GM18951 (cell line): ENCODE results near the gene MAD1L1.

ENCODE experiments used
- POLR2A ChIP-seq: IDR thresholded peaks from 4 replicates; pipeline ENCODE4 v1.6.1; 2011; ENCODE audit warnings: mild to moderate bottlenecking; ENCODE audit not compliant: insufficient read length, insufficient read depth; ENCODE audit errors: extremely low read depth
- in situ Hi-C: fragments of 300-500 bp; cut with MboI; formaldehyde crosslinking; loops from one replicate; pipeline ENCODE4 v1.12.0; 2022; ENCODE audit warnings: low sequenced_read_pairs, mixed read lengths, inconsistent platforms; ENCODE audit not compliant: unreplicated experiment

The MAD1L1 gene

GRCh38 chr7:1948887-1949680 lies 283.7 kb downstream of the MAD1L1 start:
- in situ Hi-C loops = no loop called here
- no peak for TF ChIP-seq POLR2A

- in situ Hi-C loops = no loop called here
- no peak for TF ChIP-seq POLR2A
These were observed 284.4 kb downstream of the MAD1L1 start for GRCh38 chr7:1948301-1948796.

- no peak for TF ChIP-seq POLR2A
- in situ Hi-C loops = no loop called here
These were observed 285.0 kb downstream of the MAD1L1 start for GRCh38 chr7:1947586-1948217.

- TF ChIP-seq POLR2A = no peak
- in situ Hi-C loops = no loop called here
These were observed 285.8 kb downstream of the MAD1L1 start for GRCh38 chr7:1946773-1947450.

- in situ Hi-C loops = no loop called here
These were observed 286.5 kb downstream of the MAD1L1 start for GRCh38 chr7:1946025-1946772.

GRCh38 chr7:1945558-1945957 lies 287.2 kb downstream of the MAD1L1 start:
- in situ Hi-C loops = no loop called here
- no peak for TF ChIP-seq POLR2A

More at GRCh38 chr7:1946025-1946772, 286.5 kb downstream of the MAD1L1 start:
- TF ChIP-seq POLR2A = no peak

- no peak for TF ChIP-seq POLR2A
- in situ Hi-C loops = no loop called here
These were observed 288.0 kb downstream of the MAD1L1 start for GRCh38 chr7:1944619-1945210.

- TF ChIP-seq POLR2A = no peak
- in situ Hi-C loops = no loop called here
These were observed 288.7 kb downstream of the MAD1L1 start for GRCh38 chr7:1943933-1944618.

GRCh38 chr7:1943326-1943725 lies 289.4 kb downstream of the MAD1L1 start:
- in situ Hi-C loops = no loop called here
- no peak for TF ChIP-seq POLR2A

GRCh38 chr7:1942941-1943289 lies 289.8 kb downstream of the MAD1L1 start:
- no peak for TF ChIP-seq POLR2A
- in situ Hi-C loops = no loop called here

- in situ Hi-C loops = no loop called here
- no peak for TF ChIP-seq POLR2A
These were observed 290.4 kb downstream of the MAD1L1 start for GRCh38 chr7:1942243-1942940.
